Activated naive CD4-positive, alpha-beta T cell treated with Interleukin-2 at 50 U/mL for 16 hours (primary cell): ENCODE results near the gene SIAH1.
"Not testable (repeated sequence)": the region's sequence is repeated elsewhere in the genome, so short reads cannot be mapped to it uniquely, and the experiment has no call there.

Experiments
- DNase-seq: peaks from one replicate; pipeline ENCODE4 v3.0.0-alpha.2; 2020

Gene SIAH1

DNA sequence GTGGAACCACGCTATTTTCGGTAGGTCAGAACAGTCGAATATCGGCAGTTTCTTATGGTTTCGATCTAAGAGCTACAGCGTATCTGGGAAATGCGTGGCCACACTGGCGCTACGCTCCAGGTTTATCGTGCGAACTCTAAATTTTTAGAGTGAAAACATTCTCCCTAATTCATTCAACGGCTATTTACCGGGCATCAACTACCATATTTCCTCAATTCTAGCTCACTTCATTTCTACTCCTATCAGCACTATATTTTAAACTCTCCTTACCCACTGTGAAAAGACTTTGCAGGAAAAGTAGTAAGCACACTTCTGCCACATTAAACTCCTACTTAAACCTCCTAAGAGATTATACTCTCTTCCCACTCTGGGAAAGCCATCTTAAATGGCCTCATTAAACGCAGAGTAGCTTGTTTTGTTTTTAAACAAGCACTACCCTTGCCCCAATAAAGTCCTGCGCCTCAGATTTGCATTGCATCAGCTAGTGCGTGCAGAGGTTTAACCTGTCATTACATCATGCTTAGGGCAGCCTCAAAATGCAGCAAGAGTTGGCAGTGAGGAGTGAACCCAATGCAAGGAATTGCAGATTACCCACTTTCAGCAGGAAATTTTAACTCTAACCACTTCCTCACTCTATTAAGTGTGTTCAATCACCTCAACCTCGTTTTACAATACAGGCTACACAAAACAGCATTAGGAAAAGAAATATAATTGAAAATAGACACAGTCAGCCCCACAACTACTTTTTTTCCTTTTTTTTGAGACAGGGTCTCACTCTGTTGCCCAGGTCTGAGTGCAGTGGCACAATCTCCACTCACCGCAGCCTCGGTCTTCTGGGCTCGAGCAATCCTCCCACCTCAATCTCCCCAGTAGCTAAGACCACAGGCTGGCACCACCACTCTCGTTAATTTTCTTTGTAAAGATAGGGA is 18.8 kb downstream of the SIAH1 start:
- DNase-seq = peak; percentile 63

DNA sequence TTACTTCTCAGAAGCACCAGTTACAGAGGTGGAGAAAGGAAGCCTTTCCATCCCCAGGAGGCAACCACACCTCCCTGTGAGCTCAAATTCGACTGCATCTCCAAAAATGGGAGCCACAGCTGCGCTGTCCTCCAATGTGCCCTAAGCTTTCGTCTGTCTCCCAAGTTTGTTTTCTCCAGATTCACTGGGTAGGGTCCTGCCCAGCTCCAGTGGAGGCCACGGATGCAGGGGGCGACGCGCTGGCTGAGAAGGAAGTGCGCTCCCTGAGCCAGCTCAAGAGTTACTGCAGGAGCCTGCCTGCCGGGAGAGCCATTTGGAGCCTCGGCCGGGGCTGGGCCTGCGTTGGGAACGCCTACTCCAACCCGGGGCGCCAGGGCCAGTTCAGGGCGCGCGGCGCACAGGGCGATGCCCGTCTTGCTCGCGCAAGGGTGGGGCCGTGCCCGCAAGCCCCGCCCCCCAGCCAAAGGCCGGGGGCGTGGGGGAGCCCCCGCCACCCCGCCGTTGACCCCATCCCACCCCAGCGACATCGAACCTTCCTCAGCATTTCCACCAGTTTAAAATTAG is 19.5 kb downstream of the SIAH1 start:
- peak; percentile 82 for DNase-seq

- DNase-seq = no peak
Measured at GRCh38 chr16:48365025-48365600, 20.1 kb downstream of the SIAH1 start.

- no peak for DNase-seq
Measured at GRCh38 chr16:48361540-48362144, 23.6 kb downstream of the SIAH1 start.

- no peak for DNase-seq
Measured at GRCh38 chr16:48361012-48361411, 24.2 kb downstream of the SIAH1 start.

DNA sequence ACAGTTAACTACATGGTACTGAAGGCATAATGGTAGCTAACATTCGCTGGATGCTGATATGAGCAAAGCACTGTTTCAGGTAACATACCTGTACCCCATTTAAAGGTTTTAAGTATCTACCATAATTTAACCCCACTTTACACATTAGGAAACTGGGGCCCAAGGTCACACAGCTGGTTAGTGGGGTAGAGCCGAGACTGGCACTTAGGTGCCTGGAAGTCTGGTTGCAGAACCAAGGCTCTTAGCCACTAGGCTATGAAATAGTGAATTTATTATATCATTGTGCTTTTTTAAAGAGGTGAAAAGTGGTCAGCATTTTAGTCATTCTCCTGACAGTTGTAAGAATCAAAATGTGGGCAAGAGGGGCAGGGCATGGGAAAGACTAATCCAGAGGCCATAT is 25.2 kb downstream of the SIAH1 start:
- DNase-seq = no peak

DNA sequence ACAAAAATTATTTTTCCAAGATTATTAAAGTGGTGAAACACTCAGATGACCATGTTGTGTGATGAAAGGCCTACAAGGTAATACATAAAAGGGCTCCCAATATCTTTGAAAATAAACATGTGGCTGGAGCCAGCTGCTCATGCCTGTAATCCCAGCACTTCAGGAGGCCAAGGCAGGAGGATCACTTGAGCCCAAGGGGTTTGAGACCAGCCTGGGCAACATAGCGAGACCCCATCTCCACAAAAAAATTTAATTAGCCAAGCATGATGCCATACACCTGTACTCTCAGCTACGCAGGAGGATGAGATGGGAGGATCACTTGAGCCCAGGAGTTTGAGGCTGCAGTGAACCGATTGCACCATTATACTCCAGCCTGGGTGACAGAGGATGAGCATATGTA is 26.8 kb downstream of the SIAH1 start:
- no peak for DNase-seq

DNA sequence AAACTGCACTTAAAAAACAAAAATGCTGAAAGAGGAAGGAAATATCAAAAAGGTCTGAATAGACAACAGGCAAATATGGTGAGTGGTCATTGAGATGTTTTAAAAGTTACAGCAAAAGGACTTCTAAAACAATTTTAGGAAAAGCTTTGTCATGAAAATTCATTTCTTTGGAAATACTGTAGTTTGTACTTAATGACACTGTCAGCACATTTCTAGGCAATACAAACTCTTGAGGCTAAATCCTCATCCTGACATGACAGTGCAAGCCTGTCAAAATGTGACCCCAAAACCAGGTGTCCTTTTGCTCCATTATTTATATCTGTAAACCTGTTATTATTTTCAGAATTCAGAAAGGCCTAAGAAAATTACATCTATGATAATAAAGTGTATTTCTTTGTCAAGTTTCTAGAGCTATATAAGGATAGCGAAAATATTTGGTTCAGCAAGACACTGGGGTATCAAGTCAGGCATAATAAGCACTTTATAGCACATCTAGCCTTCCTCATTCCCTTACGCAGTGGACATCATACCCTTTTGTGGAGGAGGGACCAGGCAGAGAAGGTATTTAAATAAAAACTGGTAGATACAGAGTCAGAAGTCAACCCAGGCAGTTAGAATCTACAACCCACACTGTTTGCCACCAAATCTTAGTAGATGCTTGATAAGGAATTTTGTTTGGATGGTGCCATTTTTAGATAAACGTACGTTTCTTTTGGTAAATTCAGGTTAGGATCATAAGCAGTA is 28.4 kb downstream of the SIAH1 start:
- no peak for DNase-seq

- DNase-seq = no peak
Measured at GRCh38 chr16:48354877-48355855, 30.0 kb downstream of the SIAH1 start.

DNA sequence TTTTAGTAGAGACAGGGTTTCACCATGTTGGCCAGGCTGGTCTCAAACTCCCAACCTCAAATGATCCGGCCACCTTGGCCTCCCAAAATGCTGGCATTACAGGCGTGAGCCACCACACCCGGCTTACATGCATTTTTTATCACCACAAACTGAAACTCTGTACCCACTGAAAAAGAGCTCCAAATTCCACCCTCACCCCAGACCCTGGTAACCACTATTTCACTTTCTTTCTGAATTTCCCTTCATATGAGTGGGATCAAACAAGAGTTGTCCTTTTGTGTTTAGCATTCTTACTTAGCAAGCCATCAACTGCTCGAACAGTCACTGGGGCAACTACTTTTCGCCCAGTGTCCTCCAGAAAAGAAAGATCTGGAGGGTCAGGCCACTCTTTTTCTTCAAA is 30.8 kb downstream of the SIAH1 start:
- DNase-seq = not testable (repeated sequence)

GRCh38 chr16:48353565-48354163 is 31.5 kb downstream of the SIAH1 start:
- DNase-seq = peak; percentile 67

DNA sequence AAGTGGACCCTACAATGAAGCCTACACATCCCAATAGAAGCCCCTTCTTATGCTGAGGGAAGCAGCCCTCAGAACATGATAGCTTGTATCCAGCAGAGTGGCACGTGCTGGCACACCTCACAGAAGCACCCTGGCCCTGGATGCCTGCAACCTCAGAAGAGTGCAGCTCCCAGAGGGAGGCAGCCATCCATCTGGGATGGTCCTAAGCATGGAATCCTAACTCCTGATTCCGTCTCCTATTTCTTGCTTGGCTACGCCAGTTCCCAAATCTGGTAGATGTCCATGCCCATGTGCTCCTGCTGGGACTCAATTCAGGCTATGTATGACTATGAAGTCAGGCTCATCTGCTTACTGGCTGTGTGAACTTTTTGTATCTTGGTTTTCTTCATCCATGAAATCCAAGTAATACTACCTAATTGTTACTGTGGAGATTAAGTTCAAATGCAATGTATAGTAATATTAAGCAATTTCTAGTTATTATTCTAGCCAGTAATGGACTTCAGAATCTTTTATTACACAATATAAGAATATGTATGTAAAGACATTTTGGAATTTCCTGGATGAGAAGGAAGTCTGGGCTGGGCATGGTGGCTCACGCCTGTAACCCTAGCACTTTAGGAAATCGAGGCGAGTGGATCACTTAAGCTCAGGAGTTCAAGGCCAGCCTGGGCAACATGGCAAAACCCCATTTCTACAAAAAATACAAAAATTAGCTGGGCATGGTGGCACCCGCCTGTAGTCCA is 32.4 kb downstream of the SIAH1 start:
- DNase-seq = no peak

DNA sequence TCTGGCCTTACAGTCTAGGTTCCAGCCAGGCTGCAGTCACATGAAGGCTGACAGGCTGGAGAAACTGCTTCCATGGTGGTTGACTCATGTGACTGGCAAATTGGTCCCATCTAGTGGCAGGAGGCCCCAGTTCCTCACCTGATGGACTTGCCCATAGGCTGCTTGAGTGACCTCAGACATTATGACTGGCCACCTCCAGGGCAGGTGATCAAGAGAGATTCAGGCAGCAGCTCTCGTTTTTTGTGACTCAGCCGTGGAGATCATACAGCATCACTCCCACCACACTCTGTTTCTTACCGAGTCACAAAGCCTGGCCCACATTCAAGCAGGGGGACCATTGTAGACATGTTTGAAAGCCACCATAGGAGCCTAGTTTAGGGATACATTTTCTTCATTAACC is 34.5 kb downstream of the SIAH1 start:
- no peak for DNase-seq

GRCh38 chr16:48347980-48348379 is 37.2 kb downstream of the SIAH1 start:
- DNase-seq = no peak

- no peak for DNase-seq
Measured at GRCh38 chr16:48347191-48347865, 37.9 kb downstream of the SIAH1 start.

DNA sequence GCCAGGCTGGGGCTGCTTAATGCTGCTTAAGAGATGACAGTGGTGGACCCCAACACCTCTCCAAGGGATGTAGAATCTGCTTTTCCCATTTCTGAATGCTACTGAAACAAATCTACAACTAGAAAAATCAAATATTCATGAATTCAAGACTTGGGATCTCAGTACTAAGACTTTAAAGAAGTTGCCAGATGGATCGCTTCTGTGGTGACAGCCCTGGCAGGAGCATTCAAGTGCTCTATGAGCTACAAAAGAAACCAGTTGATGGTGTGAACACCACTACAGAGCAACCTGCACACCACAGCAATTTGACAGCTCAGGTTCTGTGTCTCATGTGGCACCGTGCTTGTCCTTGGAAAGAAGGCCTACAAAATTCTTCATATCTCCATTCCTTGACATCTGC is 42.6 kb downstream of the SIAH1 start:
- no peak for DNase-seq

DNA sequence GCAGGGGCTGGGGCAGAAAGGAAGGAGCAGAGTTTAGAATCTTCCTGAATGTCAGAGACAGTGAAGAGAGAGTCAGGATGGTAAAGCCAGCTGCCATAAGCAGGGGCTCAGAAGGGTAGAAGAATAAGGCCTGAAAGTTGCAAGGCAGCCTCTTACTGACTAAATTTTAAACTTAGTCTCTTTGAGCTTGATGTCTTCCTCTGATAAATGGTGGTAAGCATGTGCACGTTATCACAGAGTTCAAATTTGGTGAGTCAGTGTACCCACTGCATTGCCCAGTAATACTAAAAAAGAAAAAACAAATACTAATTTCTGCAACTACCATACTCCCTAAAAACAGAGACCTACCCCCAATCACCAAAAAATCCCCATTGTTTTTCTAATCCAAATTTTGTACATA is 45.2 kb downstream of the SIAH1 start:
- DNase-seq = no peak

DNA sequence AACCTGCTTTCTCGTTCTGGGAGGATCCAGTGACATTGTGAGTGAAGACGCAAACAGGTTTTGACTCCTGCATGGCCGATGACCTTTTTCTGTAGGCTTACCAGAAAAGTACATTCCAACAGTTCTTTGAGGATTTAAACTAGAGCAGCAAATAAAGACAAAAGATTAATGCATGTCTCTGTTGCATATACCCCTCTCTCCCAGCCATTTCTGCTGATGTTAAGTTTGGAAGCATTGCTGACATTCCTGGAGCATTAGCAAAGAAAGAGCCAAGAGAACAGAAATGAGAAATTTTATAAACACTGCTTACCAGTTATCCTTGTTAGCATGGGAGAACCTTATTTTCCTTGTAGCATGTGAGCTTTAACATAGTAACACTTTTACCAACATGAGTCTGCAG is 49.3 kb downstream of the SIAH1 start:
- DNase-seq = no peak

- DNase-seq = no peak
Measured at GRCh38 chr16:48334325-48334724, 50.9 kb downstream of the SIAH1 start.

DNA sequence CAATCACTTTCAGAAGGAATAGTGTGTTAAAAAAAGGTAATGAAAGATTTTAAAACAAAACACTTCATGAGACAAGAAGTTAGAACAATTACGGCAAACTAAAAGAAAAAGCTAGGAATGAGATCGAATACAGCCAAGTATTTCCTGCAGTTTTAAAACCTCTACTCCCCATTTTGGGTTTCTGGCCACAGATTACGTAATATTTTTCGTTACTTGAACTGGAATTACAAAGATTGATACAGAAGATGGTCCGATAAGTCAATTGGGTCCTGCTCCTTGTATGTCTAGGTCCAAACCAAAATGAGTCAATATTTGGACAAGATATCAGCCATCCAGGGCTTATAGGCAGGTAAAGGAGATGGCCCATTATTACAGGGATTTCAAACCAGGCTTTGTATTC is 52.2 kb downstream of the SIAH1 start:
- no peak for DNase-seq
